ENCODE results near the gene HMGCR. TPM values are rescaled to one million over a fixed set of nuclear protein-coding genes. Genes with fewer than 3 reads are reported as not detected.

The HMGCR gene
- total and polyA plus RNA-seq, 2 experiments from 2014 or later: 72.2 to 331 TPM

GRCh38 chr5:75335952-75336614 is 937 bp upstream of the HMGCR start:
- Mint-ChIP-seq H3K4me1 (peaks cover 17% of the 10 kb centered on the region), H3K27ac (no peak overlapping the region), H3K4me3 (no peak overlapping the region), H3K36me3 (ENCODE audit: low read depth) (peaks cover 23% of the 10 kb centered on the region), H3K9me3 (peaks cover 10% of the 10 kb centered on the region; the same call in 2 of the 3 replicates), H3K27me3 (ENCODE audit: insufficient read depth, low read depth, poor library complexity) (peaks cover 4% of the 10 kb centered on the region)
- Histone ChIP-seq H3K36me3 (ENCODE audit: insufficient read depth) (no peaks in the 10 kb centered on the region), H4K20me1 (replicated peaks; ENCODE audit: insufficient read depth) (peaks cover 32% of the 10 kb centered on the region), H3K4me3 (peak overlapping the region; percentile 52), H3K4me2 (peak overlapping the region; percentile 77), H3K79me2 (replicated peaks; ENCODE audit: insufficient read depth) (peaks cover 40% of the 10 kb centered on the region), H2AFZ (no peak overlapping the region), H3K9me2 (ENCODE audit: insufficient read depth) (no peaks in the 10 kb centered on the region), H3K4me1 (ENCODE audit: insufficient read depth) (peaks cover 9% of the 10 kb centered on the region; the same call in 1 of the 2 replicates), H3K27me3 (ENCODE audit: insufficient read depth) (no peaks in the 10 kb centered on the region), H3K27ac (ENCODE audit: low read depth) (peak overlapping the region; percentile 69), H3F3A (replicated peaks; ENCODE audit: low read depth) (no peaks in the 10 kb centered on the region)
- ATAC-seq (peak; percentile 46), DNase-seq (ENCODE audit: low spot score) (peak; percentile 62)
- TF ChIP-seq EZH2phosphoT487 (IDR thresholded peaks at IDR 0.05; ENCODE audit: unreplicated experiment) (no peak), CTCF (conservative IDR thresholded peaks at IDR 0.05; ENCODE audit: low read depth in 2 of 2) (peak in 1 of 2 experiments; percentile 29; a peak in 1 of 4 replicates)

- Histone ChIP-seq H3K79me2 (replicated peaks; ENCODE audit: insufficient read depth) (peaks cover 54% of the 10 kb centered on the region), H3F3A (replicated peaks; ENCODE audit: low read depth) (no peaks in the 10 kb centered on the region), H2AFZ (no peak overlapping the region), H4K20me1 (replicated peaks; ENCODE audit: insufficient read depth) (peaks cover 44% of the 10 kb centered on the region), H3K9me2 (ENCODE audit: insufficient read depth) (no peaks in the 10 kb centered on the region), H3K4me3 (peak overlapping the region; percentile 94), H3K4me2 (peak overlapping the region; percentile 95), H3K27ac (ENCODE audit: low read depth) (no peak overlapping the region), H3K4me1 (ENCODE audit: insufficient read depth) (peaks cover 9% of the 10 kb centered on the region; the same call in 1 of the 2 replicates), H3K27me3 (ENCODE audit: insufficient read depth) (no peaks in the 10 kb centered on the region), H3K36me3 (ENCODE audit: insufficient read depth) (peaks cover 1% of the 10 kb centered on the region; the same call in 1 of the 2 replicates)
- Mint-ChIP-seq H3K27me3 (ENCODE audit: insufficient read depth, low read depth, poor library complexity) (peaks cover 4% of the 10 kb centered on the region), H3K9me3 (peaks cover 10% of the 10 kb centered on the region; the same call in 2 of the 3 replicates), H3K36me3 (ENCODE audit: low read depth) (peaks cover 28% of the 10 kb centered on the region), H3K4me3 (no peak overlapping the region), H3K4me1 (peaks cover 21% of the 10 kb centered on the region), H3K27ac (no peak overlapping the region)
- ATAC-seq (peak; percentile 0; the same call in 2 of the 3 replicates), DNase-seq (ENCODE audit: low spot score) (no peak)
- TF ChIP-seq EZH2phosphoT487 (IDR thresholded peaks at IDR 0.05; ENCODE audit: unreplicated experiment): no peak
- no peak for TF ChIP-seq STAT1 (IDR thresholded peaks at IDR 0.05; ENCODE audit: unreplicated experiment)
- no peak for TF ChIP-seq JUNB (IDR thresholded peaks at IDR 0.05; ENCODE audit: unreplicated experiment)
- TF ChIP-seq ETS1 (IDR thresholded peaks at IDR 0.05): no peak
- no peak for TF ChIP-seq CREB1 (CRISPR knock-in tag; IDR thresholded peaks at IDR 0.05; ENCODE audit: low read depth)
- no peak for TF ChIP-seq POLR2AphosphoS5 (IDR thresholded peaks at IDR 0.05; ENCODE audit: low read depth)
- TF ChIP-seq CTCF (conservative IDR thresholded peaks at IDR 0.05; ENCODE audit: low read depth in 2 of 2): no peak
- TF ChIP-seq REST (IDR thresholded peaks at IDR 0.05; ENCODE audit: unreplicated experiment): no peak
Observed at GRCh38 chr5:75337366-75338021, 474 bp downstream of the HMGCR start.

All from GM23338 (cell line).